Right lobe of liver (tissue), 4 donors: ENCODE measurements around the gene PAM16.

ENCODE experiments used
- POLR2A ChIP-seq: fragments of 450-650 bp; IDR thresholded peaks from one replicate; pipeline ENCODE4 v1.6.1; 2017; ENCODE audit warnings: antibody characterized with exemption, mild to moderate bottlenecking
- TF ChIP-seq, protein P1 (sequence below), 4 donors: fragments of 200-600 bp in 3 of 4; fragments of 450-650 bp in 1 of 4; IDR thresholded peaks; one replicate each; pipeline versions ENCODE4 v1.5.1 to v1.8.0; 2016 to 2022; ENCODE audit warnings: antibody characterized with exemption in 4 of 4, mild to moderate bottlenecking in 2 of 4
- donor health status: DM: no; HTN: no; CAD: no.
- donor health status: DM: no; HTN: no; CAD: no.
- donor health status: DM: no; HTN: yes; CAD: no.

DNA sequence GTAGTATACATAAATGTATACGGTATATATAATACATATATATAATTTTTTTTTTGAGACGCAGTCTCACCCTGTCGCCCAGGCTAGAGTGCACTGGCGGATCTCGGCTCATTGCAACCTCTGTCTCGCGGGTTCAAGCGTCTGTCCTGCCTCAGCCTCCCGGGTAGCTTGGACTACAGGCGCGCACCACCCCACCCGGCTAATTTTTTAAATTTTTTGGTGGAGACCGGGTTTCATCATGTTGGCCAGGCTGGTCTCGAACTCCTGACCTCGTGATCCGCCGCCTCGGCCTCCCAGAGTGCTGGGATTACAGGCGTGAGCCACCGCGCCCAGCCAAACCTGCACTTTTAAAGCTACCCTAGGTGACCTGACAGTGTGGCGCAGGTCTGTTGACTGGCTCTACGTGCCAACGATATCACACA is 745 bp downstream of the PAM16 start:
- TF ChIP-seq, protein P1, sequence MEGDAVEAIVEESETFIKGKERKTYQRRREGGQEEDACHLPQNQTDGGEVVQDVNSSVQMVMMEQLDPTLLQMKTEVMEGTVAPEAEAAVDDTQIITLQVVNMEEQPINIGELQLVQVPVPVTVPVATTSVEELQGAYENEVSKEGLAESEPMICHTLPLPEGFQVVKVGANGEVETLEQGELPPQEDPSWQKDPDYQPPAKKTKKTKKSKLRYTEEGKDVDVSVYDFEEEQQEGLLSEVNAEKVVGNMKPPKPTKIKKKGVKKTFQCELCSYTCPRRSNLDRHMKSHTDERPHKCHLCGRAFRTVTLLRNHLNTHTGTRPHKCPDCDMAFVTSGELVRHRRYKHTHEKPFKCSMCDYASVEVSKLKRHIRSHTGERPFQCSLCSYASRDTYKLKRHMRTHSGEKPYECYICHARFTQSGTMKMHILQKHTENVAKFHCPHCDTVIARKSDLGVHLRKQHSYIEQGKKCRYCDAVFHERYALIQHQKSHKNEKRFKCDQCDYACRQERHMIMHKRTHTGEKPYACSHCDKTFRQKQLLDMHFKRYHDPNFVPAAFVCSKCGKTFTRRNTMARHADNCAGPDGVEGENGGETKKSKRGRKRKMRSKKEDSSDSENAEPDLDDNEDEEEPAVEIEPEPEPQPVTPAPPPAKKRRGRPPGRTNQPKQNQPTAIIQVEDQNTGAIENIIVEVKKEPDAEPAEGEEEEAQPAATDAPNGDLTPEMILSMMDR (IDR thresholded peaks at IDR 0.05): no peak
- TF ChIP-seq POLR2A: no peak
